ENCODE measurements around the gene SMYD1.

- TF ChIP-seq CTCF (IDR thresholded peaks at IDR 0.05) (no peak), EZH2 (IDR thresholded peaks at IDR 0.05) (no peak), EZH2phosphoT487 (IDR thresholded peaks at IDR 0.05) (no peak)
Observed at GRCh38 chr2:88048541-88048940, 19.1 kb upstream of the SMYD1 start.

All from neural progenitor cell (in vitro differentiated cells).